GM12873 (cell line): Measurements from ENCODE around the gene AFAP1L2.

Experiments used
- TF ChIP-seq, protein P1 (sequence below): IDR thresholded peaks from 2 replicates; pipeline ENCODE4 v1.5.1; 2012; ENCODE audit warnings: low read depth, mild to moderate bottlenecking, moderate library complexity, low read length, control low read depth; ENCODE audit not compliant: insufficient read depth; ENCODE audit errors: missing control alignments

Gene AFAP1L2

DNA sequence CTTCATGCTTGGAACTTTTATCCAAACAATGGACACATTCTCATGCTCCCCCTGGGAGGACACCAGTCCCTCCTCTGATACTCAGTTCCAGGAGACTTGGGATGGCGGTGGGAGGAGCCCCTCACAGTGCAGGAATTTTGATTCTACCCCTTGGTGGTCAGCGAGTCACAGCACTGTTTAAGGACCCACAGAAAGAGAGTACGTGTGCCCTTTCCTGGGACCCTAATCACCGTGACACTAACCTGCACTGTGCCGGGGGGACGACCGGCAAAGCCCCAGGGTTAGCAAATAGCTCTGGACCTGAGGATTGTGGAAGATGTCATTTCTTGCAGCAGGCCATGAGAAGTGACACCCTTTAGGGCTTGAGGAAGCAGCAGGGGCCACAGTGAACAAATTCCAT is 10.4 kb downstream of the AFAP1L2 start:
- TF ChIP-seq, protein P1, sequence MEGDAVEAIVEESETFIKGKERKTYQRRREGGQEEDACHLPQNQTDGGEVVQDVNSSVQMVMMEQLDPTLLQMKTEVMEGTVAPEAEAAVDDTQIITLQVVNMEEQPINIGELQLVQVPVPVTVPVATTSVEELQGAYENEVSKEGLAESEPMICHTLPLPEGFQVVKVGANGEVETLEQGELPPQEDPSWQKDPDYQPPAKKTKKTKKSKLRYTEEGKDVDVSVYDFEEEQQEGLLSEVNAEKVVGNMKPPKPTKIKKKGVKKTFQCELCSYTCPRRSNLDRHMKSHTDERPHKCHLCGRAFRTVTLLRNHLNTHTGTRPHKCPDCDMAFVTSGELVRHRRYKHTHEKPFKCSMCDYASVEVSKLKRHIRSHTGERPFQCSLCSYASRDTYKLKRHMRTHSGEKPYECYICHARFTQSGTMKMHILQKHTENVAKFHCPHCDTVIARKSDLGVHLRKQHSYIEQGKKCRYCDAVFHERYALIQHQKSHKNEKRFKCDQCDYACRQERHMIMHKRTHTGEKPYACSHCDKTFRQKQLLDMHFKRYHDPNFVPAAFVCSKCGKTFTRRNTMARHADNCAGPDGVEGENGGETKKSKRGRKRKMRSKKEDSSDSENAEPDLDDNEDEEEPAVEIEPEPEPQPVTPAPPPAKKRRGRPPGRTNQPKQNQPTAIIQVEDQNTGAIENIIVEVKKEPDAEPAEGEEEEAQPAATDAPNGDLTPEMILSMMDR = no peak

- TF ChIP-seq, protein P1 = no peak
Observed at GRCh38 chr10:114393482-114393881, 10.8 kb downstream of the AFAP1L2 start.

- TF ChIP-seq, protein P1 = no peak
Observed at GRCh38 chr10:114392112-114392835, 12.0 kb downstream of the AFAP1L2 start.

- TF ChIP-seq, protein P1 = no peak
Observed at GRCh38 chr10:114391599-114391998, 12.7 kb downstream of the AFAP1L2 start.

DNA sequence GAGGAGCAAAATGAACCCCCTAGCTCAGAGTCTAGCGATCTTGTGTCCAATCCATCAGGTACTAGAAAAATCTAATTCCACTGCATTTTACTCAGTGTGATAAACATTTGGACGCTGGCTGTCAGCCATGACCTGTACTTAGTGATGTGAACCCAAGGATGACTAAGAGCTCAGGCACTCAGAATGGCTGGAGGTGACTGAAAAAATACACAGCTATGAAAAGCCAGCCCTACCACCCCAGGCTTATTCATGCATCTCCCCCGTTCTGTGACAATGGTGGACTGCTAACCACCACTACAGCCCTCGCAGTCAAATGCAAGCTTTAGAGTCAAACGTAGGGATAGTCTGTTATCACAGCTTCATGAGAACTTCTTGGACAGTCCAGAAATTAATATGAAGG is 14.9 kb downstream of the AFAP1L2 start:
- TF ChIP-seq, protein P1 = no peak

DNA sequence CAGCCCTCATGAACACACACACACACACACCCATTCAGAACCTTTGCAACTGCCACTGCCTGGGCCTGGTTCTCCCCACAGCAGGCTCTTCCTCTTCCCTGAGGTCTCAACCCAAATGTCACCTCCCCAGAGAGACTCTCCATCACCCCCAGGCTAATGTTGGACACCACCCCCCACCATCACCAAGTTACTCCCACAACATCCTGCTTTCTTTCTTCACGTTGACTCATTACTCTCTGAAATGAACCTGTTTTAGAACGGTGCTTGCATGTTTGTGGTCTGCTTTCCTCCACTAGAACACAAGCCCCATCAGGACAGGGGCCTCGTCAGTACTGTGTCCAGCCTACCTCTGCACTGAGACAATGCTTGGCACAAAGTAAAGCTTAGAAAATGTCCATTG is 16.0 kb downstream of the AFAP1L2 start:
- TF ChIP-seq, protein P1 = no peak

GRCh38 chr10:114387784-114388183 is 16.5 kb downstream of the AFAP1L2 start:
- TF ChIP-seq, protein P1 = peak; percentile 23
